ENCODE measurements around the gene RAB6B. TPM values are rescaled to one million over a fixed set of nuclear protein-coding genes. Genes with fewer than 3 reads are reported as not detected.

The RAB6B gene
- polyA plus RNA-seq, 3 donors = 16.4 to 18.9 (median 18.3) TPM

DNA sequence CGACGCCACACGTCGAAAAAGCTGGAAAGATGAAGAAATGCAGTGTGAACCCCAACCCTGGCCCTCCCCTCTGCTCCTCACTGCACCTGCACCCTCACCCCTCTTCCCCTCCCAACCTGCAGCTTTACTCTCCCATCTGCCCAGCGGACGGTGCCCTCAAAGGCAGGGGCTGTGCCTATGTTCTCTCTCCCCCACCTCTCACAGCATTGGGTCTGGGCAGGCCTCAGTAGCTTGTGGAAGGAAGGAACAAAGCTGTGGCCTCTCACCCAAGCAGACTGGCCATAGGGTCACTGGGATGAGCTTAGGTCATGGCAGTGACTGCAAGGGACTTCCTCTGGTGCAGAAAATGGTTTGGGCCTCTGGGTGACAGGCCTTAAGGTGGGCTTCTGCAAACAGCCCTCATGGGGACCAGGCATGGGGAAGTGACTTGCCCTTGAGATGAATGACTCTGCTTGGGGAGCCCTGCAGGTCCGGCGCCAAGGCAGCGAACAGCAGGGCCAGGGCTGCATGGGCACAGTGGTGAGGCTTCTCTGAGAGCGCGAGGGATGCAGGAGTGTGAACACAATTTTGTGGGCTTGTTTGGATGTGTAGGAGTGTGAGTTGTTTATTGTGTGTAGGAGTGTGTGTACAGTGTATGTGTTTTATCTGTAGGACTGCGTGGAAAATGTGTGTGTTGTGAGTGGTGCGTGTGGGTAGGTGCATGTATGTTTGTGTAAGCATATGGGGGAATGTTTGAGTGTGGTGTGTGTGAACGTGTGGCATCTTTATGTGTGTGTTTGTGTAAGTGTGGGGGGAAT is 60.9 kb downstream of the RAB6B start:
- DNase-seq (ENCODE audit: extremely low read depth in 1 of 11, low read depth in 9 of 11, low spot score in 4 of 11) = no peak

- DNase-seq (ENCODE audit: extremely low read depth in 1 of 11, low read depth in 9 of 11, low spot score in 4 of 11) = no peak
Observed at GRCh38 chr3:133833880-133834620, 61.6 kb downstream of the RAB6B start.

- DNase-seq (ENCODE audit: extremely low read depth in 1 of 11, low read depth in 9 of 11, low spot score in 4 of 11) = no peak
Observed at GRCh38 chr3:133833267-133833666, 62.4 kb downstream of the RAB6B start.

GRCh38 chr3:133832802-133833144 is 62.9 kb downstream of the RAB6B start:
- DNase-seq (ENCODE audit: extremely low read depth in 1 of 11, low read depth in 9 of 11, low spot score in 4 of 11) = no peak

- no peak for DNase-seq (ENCODE audit: extremely low read depth in 1 of 11, low read depth in 9 of 11, low spot score in 4 of 11)
Observed at GRCh38 chr3:133831966-133832801, 63.5 kb downstream of the RAB6B start.

DNA sequence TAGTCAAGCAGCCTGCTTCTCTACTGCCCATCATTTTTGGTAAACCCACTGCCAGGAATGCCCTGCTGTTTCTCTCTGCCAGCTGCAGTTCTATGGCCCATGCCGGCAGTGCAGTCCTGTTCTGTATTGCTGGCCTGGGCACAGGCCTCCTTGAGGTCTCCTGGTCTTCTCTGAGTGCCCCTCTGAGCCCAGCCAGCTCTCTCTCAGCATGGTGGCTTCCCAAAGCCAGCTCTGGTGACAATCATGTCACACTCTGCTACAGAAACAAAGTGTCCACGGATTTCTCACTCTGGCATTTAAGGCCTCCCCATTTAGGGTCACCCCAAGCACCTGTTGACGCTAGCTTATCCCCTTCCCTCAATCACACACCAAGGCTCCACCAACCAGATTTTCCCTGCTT is 65.6 kb downstream of the RAB6B start:
- DNase-seq (ENCODE audit: extremely low read depth in 1 of 11, low read depth in 9 of 11, low spot score in 4 of 11) = no peak

DNA sequence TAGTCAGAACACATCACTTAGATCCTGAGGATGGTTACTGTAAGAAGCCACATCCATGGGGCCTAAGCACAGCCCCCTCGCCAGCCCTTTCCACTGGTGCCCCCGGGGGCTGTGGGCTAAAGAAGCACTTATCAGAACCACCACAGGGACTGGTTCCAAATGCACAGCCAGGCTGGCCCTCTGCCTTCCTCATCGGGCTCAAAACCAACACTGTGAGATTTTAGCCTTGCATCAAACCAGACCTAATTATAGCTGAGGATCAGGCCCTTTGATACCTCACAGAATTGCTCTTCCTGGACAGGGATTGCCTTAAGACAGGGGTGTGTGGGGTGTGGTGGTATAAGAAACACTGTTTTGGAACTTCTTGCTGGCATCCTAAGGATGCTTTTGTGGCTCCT is 66.4 kb downstream of the RAB6B start:
- DNase-seq (ENCODE audit: extremely low read depth in 1 of 11, low read depth in 9 of 11, low spot score in 4 of 11) = no peak

DNA sequence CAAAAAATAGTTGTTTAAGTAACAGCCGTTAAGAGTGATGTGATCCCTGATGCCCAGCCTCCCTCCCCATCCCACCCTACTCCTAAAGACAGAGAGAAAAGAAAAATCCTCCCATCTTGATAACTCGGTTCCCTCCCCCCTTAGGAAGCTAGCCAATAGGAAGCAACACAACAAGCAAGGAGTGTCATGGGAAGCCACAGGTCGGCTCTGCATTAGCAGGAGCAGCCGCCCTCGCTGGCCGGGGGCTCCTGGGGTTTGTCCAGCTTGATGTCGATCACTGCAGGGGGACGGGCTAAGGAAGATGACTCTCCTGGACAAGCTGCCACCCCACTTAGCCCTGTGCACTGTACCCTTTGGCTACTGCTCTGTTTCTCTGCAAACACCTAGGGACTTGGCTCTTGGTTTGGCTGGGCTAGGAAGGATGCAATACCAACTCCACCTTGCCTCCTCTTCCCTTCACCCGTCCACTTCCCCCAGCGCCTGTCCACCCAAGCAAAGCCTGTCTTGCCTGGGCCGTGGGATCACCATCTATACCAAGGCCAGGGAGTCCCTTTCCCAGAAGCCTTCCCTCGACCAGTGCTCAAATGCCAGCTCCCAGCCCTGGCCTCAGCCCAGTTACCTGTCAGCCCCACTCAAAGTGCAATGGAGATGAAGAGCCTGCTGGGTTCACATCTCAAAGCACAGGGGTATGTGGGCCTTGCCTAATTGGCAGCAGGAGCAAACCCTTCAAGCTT is 66.9 kb downstream of the RAB6B start:
- DNase-seq (ENCODE audit: extremely low read depth in 1 of 11, low read depth in 9 of 11, low spot score in 4 of 11) = no peak

DNA sequence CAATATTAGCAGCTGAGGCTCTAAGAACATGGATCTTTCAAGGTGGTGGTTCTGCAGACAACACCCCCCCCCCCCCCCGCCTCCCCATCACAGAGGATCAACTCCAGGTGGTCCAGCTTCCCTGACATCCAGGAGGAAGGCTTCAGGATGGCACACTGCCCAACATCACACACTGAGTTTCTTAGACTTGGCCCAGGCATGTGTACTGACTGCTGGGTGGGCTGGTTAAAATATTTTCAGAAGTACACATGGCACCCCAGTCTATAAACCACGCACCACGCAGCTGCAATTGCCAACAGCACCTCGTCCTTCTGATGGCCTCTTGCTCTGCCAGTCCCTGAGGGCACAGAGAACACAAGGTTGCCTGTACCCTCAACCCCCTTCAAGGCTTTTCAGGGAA is 68.0 kb downstream of the RAB6B start:
- DNase-seq (ENCODE audit: extremely low read depth in 1 of 11, low read depth in 9 of 11, low spot score in 4 of 11) = no peak

DNA sequence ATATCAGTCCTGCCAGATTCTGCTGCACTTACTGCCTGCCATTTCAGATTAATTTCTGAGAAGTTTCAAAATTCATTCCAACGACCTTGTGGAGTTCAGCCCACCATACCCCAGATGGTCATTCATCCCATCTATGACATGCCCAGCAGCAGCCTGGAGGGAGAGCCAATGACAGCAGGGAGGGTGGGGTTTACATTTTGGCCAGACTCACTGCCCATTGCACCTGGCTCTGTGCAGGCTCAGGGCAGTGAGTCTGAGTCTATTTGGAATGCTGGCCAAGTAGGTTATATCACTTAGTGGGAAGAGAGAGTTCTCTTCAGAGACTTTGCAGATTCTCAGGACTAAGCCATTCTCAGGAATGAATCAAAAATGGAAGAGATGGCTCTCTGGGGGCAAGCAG is 68.5 kb downstream of the RAB6B start:
- DNase-seq (ENCODE audit: extremely low read depth in 1 of 11, low read depth in 9 of 11, low spot score in 4 of 11) = no peak

- DNase-seq (ENCODE audit: extremely low read depth in 1 of 11, low read depth in 9 of 11, low spot score in 4 of 11) = no peak
Observed at GRCh38 chr3:133825969-133826727, 69.5 kb downstream of the RAB6B start.

GRCh38 chr3:133824961-133825485 is 70.7 kb downstream of the RAB6B start:
- DNase-seq (ENCODE audit: extremely low read depth in 1 of 11, low read depth in 9 of 11, low spot score in 4 of 11) = no peak

- DNase-seq (ENCODE audit: extremely low read depth in 1 of 11, low read depth in 9 of 11, low spot score in 4 of 11) = no peak
Observed at GRCh38 chr3:133821767-133822638, 73.7 kb downstream of the RAB6B start.

GRCh38 chr3:133820889-133821675 is 74.6 kb downstream of the RAB6B start:
- no peak for DNase-seq (ENCODE audit: extremely low read depth in 1 of 11, low read depth in 9 of 11, low spot score in 4 of 11)

GRCh38 chr3:133820129-133820528 is 75.6 kb downstream of the RAB6B start:
- DNase-seq (ENCODE audit: extremely low read depth in 1 of 11, low read depth in 9 of 11, low spot score in 4 of 11) = no peak

GRCh38 chr3:133815386-133815785 is 80.3 kb downstream of the RAB6B start:
- DNase-seq (ENCODE audit: extremely low read depth in 1 of 11, low read depth in 9 of 11, low spot score in 4 of 11) = no peak

- DNase-seq (ENCODE audit: extremely low read depth in 1 of 11, low read depth in 9 of 11, low spot score in 4 of 11) = no peak
Observed at GRCh38 chr3:133812872-133813271, 82.8 kb downstream of the RAB6B start.

All from renal cortex interstitium (tissue), 11 donors.